ENCODE results near the gene FBXW12.
"Not testable (repeated sequence)": the region's sequence is repeated elsewhere in the genome, so short reads cannot be mapped to it uniquely, and the experiment has no call there.

The FBXW12 gene, protein sequence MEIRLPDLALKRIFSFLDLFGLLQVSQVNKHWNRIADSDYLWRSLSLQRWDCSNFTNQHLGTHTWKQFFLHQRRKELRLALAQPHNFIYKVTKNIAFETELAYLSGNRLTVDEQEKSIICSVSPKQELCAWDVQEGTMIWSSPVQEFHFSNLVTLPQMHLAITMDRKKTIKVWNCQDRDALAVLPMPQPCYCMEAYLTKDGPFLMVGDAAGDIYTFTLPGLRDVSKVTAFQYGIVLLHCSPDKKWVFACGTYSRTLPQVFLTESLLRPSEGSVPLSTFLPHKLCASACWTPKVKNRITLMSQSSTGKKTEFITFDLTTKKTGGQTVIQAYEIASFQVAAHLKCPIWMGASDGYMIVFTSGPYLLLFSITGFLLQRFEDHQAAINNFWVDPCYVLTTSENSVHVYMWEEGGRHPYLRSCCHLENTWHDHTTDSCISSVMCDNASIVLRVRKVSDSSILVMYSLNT

DNA sequence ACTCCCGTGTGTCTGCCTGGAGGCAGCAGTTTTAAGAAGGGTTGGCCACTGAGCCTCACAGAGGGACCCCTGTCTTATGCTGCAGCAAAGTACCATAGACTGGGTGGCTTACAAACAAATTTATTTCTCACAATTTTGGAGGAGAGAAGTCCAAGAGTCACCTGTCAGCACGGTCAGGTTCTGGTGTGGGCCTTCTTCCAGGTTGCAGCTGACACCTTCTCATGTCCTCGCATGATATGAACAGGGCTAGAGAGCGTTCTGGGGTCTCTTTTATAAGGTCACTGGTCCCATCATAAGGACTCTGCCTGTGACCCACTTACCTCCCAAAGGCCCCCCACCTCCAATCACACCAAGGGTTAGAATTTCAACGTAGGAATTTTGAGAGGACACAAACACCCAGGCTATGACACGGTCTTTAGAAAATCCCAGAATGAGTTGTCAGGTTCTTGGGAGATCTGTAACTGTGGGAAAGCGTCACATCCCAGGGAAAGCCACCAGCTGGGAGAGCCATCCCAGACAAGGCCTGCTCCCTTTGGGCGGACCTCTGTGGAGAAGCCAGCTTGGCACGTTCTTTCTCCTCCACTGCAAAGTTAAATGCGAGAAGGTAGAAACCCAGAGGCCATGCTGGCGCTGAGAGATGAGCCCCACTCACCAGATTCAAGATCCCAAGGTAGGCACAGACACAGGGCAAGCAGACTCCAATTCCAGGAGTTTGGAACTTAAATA lies at the start of gene FBXW12:
FBXW12 (plus strand) TSS at position 569 of the 726 bp plus-strand sequence. CDS start 549 bp downstream, outside the sequence.
- DNase-seq = no peak

DNA sequence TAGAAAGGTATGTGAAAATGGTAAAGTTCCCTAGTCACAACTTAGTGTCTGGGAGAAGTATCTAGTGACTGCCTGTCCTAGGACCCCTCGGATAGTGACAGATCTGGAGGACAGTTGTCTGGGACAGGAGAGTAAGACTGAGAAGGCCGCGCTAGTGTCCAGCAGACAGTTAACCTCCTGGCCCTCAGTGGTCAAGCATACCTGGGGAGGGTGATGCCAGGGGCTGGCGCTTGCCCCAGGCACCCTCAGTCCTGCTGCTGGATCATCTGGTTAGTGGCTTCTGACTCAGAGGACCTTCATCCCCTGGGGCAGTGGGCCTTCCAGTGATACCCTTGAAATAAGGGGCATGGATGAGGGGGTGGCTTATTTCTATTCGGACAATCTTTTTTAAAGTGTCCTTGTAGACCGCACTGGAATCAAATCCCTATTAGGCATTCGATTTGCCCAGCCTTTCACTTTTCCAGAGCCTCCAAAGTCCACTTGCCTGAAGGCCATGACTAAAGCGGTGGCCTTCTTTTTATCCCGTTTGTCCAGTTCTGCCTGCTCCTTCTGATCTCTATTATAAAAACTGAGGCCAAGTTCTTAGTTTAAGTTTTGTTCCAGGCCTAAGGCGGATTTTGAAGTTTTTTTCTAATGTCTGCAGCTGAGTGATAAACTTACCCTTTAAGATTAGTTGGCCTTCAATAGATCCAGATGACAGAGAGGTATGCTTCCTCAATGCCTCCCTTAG lies 40.1 kb upstream of the FBXW12 start:
- not testable (repeated sequence) for DNase-seq

DNA sequence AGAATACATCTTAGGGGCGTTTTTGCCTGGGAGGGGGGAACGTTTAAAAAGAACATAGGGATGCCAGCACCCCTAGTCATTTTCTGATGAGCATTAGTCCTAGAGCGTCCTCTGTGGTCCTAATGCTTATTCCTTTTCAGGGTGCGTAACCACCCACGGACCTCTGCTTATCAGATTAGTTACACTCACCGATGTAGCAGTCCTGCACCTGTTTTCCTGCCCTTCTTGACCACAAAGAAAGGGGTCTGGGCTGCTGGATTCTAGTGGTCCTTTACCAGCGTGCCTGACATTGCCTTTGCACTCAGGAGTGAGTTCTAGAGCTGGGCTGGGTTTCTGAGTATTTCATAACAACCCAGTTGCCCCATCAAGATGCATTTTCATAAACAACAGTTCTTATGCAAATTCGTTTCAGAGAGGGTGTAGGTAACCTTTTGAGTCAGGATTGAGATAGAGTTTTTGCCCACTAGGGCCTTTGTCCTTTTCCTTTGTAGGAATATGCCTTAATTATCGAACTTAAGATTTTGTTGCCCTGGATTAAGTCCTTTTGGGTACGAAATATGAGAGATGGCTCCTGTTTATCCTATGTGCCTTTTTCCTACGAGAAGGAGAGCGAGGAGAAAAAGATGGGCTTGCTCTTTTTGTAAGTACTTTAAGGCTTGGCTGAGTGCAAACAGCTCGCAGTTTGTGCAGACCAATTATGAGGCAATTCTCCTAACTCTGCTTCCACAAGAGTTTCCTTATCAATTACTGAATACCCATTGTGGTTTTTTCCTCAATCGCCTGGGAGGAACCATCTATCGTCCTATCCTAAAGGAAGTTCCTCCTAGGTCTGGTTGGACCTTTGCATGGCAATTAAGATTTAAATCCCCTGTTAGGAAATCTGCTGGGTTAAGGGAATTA lies 38.4 kb upstream of the FBXW12 start, which contains the start of gene SPINK8:
SPINK8 (minus strand) TSS at position 316 of the 900 bp plus-strand sequence. CDS start 5,320 bp downstream, outside the sequence.
- DNase-seq = not testable (repeated sequence)

DNA sequence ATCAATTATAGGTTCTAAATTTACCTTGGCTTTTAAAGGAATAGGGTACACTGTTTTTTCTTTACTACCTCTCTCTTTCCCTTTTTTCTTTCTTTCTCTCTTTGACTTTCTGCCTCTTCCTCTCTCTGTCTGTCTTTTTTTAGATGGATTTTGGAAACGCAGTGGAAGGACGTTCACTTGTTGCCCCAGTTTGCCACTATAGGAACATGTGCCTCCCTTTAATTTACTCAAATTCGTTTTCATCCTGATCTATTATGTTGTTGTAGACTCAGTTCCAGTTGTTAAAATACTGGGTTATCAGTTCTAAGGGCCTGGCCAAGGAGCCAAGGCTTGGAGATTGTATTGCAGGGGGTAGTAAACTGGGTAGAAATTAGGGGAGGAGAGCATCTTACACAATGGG lies 37.4 kb upstream of the FBXW12 start:
- no peak for DNase-seq

DNA sequence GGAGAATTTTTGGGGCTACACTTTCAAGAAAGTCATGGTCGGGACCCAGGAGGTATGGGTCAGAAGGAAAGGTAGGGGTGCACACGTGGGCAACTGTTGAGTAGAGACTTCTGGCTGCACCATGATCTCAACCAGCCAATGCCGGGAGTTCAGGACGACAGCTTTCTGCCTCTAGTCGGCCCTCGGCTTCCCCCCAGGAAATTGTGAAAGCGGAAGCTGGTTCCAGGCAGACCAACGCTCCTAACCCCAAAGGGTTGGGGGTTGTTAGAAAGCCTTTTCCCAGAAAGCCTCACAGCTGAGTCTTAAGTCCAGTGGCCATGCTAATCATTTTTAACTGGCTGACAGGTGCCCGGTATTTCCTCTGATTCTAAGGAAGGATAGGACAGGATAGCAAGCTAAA lies 36.7 kb upstream of the FBXW12 start:
- not testable (repeated sequence) for DNase-seq

DNA sequence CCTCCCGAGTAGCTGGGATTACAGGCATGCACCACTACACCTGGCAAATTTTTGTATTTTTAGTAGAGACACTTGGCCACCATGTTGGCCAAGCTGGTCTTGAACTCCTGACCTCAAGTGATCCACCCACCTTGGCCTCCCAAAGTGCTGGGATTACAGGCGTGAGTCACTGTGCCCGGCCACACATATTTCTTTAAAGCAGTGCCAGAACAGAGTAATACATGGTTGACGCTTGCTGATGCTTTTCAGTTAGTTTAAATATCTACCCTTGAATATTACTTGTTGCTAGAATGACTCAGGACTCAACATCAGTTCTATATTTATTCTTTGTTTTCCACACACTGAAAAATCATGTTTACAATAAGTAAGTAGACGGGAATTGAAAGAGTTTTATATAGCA lies 34.5 kb upstream of the FBXW12 start:
- DNase-seq = not testable (repeated sequence)

DNA sequence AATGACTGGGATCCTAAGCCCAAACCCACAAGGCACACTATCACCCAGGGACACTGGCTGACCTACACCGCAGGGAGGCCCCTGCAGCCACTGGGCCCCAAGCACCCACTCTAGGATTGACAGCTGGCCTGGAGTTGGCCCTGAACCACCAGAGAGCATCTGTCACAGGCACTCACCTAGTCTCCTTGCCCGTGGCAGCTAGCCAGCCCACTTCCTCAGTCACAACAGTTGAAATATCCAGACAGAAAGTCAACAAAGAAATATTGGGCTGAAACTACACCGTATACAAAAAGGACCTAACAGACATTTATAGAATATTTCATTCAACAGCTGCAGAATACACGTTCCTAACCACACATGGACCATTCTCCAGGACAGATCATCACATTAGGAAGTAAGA lies 33.4 kb upstream of the FBXW12 start:
- DNase-seq = no peak

DNA sequence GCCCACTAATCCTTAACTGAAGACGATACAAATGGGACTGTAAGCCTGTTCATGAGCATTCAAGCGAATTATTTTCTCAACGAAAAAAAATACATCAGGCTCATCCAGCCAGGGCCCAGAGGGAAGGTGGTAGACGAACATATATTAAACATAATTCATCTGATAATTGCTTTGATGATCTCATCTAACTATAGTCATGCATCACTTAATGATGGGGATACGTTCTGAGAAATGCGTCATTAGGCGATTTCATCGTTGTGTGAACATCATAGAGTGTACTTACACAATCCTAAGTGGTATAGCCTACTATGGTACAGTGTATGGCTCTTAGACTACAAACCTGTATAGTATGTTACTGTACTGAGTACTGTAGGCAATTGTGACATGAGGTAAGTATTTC lies 28.6 kb upstream of the FBXW12 start:
- DNase-seq = no peak

DNA sequence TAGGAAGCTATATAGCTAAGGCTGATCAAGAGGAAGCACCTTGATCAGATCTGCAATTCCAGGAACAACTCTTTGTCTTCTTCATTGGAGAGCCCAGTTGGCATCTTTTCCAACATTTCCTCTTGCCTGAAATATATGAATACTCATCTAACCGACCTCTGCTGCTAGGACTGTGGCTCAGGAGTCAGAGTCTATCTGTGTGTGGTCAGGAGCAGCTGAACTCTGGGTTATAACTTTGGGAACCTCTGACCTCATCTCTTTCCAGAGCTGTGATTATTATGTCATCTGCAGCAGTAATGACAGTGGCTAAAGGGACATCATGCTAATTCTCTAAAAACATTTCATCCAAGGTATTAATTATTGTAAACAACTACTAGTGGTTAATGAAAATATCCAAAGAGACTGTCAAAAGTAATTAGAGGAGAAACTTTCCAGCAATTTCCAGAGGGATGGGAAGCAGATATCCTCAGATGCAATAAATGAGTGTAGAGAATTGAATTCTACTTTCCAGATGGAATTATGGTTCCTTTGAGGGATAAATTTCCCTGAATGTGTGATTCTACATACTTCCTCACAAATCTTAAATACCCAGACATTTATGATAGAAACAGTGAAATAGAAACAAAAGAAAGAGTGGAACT lies 27.0 kb upstream of the FBXW12 start:
- DNase-seq = no peak

DNA sequence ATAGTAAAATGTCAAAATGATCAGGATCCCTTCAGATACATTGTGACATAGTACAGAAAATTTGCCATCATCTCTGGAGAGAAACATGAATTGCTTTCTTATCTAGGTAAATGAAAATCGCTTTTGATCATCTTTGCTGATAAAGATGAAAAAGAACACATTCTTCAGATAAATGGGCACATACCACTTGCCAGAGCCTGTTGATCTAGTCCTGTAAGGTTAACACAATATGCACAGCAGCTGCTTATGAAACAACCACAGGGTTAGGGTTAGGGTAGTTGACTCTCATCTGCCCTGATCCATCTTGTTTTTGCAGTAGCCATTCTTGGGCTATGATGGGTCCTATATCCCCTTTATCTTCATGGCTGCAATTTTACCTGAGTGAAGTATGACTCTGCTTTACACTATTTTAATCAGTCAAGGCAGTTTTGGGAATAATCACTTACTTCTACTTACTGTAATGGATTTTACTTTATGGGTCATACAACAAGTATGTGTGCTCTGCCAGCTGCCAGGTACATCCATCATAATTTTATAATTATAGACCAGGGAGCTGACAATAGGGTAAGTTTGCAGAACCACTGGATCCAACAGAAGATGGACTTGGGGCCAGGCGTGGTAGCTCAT lies 26.0 kb upstream of the FBXW12 start:
- no peak for DNase-seq

DNA sequence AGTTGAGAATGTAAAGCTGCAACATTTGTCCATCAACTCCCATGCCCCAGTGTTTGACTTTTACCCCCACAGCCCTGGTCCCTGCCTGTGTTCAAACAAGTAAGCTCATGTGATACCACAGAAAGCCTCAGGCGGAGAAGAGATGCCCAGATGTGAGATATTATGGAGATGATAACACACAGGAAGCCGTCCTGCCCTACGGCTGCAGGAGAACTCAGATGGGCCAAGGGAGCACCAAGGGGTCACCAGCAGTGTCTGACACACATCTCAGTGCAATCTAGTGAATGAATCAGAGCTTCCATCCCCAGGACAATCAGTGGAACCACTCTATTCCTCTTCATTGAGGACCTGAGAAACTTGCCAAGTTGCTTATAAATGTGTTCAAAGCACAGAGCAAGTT lies 24.5 kb upstream of the FBXW12 start:
- no peak for DNase-seq

DNA sequence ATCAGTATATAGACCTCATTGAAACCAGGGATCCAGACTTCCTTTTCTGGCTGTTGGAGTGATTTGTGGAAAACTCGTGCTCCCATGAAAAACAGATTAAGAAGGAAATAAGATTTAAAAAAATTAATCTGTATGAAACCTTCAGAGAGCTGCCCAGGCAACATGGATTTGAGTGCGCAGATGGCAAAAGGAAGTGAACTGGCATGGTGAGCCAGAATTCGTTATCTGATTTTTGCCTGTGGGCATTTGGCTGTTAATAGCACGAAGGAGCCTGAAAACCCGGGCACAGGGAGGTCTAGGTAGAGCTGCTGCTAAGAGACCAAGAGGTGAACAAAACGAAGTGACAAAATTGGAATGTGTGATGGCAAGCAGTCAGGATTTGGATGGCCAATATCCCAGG lies 19.5 kb upstream of the FBXW12 start:
- no peak for DNase-seq

DNA sequence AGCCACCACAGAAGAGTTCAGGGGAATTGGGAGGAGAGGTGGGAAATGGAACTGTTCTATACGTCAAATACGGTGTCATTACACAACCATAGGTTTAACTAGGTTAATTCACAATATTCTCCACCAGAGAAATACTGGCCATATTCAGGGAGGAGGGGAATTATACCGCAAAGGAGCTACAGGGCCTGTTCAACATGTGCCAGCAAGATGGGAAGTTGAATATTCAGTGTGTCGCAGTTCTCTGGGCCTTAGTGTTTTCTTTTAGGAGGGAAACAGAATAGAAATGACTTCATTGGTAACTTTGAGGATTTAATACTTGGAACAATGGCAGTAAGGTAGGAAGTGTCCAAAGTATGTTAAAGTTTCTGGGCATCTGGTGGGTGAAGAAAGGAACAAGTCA lies 18.0 kb upstream of the FBXW12 start:
- DNase-seq = no peak

DNA sequence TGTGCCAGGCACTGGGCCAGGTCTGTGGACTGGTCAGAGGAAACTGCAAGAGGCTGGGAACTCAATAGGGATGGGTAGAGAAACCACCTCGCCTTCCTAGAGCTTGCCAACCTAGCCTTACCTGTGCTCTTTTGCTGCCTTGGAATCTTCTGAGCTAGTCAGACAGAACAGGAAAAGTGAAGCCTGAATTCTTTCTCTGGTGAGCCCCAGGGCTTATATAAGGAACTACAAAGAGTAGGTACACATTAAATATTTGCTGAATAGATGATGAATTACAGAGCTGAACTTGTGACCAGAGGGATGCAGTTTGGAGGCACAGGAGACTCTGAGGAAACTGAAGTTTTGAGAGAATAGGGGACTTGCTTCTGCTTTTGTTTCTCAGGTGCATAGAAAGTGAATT lies 15.6 kb upstream of the FBXW12 start:
- DNase-seq = no peak

DNA sequence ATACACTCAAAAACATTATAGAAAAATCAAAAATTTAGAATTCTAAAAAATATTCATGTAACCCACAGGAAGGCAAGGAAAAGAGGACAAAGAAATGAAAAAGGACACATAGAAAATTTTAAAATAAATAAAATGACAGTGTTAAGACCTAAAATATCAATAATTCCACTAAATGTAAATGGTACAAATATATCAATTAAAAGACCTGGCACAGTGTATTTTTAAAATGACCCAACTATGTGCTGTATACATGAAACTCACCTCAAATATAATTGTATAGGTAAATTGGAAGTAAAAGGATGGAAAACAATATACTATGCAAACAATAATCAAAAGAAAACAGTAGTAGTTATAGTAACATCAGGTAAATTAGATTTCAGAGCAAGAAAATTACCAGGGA lies 10.1 kb upstream of the FBXW12 start:
- no peak for DNase-seq

DNA sequence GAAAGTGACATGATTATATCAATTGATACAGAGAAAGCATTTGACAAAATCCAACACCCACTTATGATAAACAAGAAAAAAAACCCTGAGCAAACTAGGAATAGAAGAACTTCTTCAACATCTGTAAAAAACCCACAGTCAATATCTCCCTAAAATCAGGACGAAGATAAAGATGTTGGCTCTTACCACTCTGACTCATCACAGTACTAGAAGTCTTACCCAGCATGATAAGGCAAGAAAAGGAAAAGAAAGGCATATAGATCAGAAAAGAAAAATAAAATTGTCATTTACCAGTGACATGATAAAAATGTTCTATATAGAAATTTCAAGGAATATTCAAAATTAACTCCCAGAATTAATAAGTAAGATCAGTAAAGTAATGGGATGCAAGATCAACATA lies 7.2 kb upstream of the FBXW12 start:
- DNase-seq = no peak

DNA sequence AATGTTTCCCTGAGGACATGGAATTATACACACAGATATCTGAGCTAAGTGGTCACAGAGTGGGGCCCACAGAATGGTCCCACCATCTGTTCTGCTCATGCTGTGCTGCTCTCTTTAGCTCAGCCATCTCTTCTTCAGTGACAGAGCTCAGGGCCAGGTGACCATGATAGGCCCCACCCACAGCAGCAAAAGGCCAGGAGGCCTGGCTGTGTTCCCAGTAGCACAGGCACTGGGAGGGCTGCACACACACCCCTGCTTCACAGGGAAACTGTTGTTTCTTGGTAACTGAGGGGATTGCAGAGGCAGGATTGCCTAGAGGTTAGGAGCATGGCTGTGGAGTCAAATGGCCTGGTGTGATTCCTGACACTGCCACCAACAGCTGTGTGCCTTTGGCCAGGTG lies 4.8 kb upstream of the FBXW12 start:
- no peak for DNase-seq

DNA sequence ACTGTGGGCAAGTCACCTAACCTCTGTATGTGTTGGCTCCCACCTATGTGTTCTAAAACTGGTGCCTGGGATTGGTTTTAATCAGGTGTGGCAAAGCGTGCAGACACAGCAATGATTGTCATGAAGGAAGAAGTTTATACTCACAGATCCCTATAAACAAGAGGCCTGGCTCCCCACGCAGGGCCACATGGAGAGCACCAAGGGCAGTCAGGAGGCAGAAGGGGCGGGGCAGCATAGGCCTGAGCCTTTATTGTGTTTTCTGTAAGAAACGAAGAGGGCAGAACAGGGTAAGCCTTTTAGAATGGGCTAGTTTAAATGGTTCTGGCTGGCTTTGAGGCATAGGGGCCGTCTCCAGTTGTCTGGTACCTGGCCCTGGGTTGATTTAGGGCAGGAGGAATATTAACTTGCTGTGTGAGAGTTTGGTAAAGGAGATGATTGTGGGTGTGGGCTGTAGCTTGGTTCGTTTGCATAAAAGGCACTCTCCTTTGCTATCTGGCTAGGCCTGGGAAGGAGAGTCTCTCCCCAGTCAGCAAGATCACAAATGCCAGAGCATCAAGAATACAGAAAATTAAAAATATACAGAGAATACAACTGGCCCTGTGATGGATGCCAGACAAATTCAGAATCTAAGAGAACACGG lies 2.2 kb upstream of the FBXW12 start:
- no peak for DNase-seq

DNA sequence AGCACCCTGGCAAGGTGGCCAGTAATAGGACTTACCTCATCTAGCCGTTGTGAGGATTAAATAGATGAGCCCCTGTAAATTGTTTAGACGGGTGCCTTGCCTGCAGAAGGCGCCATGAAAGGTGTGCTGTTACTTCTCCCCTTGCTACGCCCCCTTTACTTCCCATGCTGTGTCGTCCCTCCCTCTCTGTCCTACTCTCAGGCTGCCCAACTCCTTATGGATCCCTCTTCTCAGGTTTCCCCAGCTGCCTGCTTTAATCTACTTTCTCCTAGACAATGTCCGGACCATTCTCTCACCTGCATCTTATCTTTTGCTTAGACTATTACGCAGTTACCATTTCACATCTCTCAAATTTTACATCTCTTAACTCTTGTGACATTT lies 1.7 kb upstream of the FBXW12 start:
- DNase-seq = no peak

DNA sequence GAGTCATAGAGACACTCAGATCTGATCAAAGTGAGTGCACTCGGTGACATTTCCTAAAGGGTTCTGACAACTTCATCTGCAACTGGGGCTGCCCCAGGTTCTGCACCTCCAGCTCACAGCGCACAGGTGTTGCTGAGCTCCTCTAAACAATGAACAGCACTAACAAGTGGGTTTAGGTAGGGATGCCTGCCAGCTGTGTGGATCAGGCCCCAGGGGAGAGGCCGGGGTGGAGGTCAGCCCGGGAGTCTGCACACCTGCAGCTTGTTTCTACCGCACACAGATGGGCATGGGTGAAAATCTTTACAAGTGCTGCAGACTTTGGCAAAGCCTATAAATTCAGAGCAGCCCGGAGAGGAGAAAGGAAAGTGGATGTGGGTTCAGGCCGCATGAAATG lies 355 bp downstream of the FBXW12 start:
- no peak for DNase-seq

DNA sequence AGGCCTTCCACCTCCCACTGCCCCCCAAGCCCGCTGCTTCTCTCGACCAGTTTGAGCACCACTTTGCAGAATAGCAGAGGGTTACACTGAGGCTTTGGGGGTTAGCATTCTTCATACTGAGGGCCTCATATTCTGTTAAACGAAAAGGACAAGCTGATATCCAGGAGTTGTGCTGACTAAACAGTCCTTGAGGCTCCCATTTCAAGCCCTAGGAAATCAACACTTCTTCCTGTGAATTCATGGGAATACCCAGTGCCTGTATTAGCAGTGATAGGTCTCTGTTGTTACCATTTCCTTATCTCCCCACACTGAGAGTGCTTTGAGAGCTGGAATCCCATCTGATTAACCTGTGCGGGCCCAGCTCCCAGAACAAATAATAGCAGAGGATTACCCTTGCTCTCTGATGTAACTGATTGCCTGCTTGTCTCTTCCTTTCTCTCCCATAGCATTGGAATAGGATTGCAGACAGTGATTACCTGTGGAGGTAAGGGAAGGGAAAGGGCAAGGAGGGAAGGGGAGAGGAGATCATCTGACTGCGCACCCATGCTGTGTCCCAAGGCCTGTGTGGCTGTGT lies 930 bp downstream of the FBXW12 start:
- DNase-seq = no peak
